HG02588 (cell line): ENCODE measurements around the gene TSPAN17.

Experiments
- ATAC-seq: cut with Tn5 transposase; IDR thresholded peaks from one replicate; pipeline ENCODE4 v1.9.1; 2021; ENCODE audit warnings: mild to moderate bottlenecking, moderate library complexity; ENCODE audit not compliant: unreplicated experiment

TSPAN17 gene

DNA sequence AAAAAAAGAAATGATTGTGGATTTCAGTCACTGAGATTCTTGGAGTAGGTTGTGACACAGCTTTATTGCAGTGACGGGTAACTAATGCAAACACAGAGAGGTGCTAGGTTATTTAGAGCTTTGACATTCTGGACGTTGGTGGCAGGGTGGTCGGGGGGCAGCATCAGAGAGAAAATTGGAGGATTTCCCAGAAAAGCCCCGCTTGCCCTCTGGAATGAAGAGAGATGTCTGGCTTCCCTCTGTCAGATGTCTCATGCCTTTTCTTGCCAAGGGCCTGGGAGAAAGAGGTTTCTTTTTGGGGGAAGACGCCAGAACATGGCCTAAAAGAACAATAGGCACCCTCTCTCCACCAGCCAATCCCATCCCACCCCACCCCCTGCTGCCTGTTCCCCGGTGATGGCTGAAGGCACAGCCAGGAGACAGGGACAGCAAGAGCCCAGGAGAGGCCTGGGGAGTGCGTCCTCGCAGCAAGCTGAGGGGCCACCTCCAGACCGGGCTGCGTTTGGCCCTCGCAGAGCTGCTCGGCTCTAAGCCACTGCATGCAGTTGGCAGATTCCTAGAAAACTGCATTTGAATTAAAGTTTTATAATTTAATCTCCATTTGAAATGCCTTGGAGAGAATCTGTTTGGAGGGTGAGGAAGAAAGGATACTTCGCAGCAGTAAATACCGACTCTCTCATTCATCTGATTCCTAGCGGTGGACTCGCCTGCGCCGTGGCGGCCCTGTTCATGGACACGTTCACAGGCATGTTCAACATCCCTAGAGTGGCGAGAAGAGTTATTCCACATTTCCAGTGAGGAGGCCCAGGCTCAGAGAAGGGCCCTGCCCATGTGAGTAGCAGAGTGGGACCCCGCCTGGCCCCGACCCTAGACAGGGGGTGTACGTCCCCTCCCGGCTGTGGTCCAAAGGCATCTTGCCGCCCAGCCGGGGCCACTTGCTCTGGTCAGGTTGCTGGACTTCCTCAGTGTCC is 55.7 kb downstream of the TSPAN17 start:
- ATAC-seq, result no peak

DNA sequence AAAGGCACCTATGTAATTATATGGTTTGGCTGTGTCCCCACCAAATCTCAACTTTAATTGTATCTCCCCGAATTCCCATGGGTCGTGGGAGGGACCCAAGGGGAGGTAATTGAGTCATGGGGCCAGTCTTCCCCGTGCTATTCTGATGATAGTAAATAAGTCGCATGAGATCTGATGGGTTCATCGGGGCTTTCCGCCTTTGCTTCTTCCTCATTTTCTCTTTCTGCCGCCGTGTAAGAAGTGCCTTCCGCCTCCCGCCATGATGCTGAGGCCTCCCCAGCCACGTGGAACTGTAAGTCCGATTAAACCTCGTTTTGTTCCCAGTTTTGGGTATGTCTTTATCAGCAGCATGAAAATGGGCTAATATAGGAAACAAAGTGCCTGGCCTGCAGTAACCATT is 56.6 kb downstream of the TSPAN17 start:
- ATAC-seq, result no peak

DNA sequence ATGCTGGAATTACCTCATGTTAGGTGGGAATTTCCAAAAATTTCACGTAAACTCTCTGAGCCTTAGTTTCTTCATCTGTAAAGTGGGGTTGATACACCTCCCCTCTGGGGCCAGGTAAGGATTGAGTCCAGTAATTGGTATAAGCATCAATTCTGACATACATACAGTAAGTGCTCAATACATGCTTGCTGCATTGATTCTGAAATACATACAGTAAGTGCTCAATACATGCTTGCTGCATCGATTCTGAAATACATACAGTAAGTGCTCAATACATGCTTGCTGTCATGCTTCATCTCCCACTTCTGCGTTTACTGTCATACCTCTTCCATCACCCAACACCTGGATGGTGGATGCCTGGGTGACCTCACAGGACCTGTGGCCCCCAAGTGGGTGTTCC is 57.1 kb downstream of the TSPAN17 start:
- ATAC-seq, result no peak

DNA sequence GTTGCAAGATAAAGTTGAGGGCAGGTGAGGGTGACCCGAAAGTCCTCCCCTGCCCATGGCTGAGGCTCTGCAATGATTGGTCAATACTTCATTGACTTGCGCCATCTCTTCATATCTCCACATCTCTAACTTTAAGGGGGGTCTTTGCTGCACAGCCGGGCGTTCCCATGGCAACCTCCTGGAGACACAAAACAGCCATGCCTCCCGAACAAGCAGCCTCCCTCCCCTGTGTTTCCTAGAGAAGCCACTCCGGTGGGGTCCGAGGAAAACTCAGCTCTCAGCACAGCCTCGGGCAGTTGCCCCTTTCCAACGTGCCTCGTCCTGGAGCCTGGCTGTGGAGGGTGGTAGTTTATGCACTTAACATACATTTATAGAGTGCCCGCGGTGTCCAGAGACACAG is 57.5 kb downstream of the TSPAN17 start:
- ATAC-seq, result no peak
